ENCODE measurements around the gene NTM.

- TF ChIP-seq CTCF (conservative IDR thresholded peaks at IDR 0.05) (no peak), ZFX (IDR thresholded peaks at IDR 0.05) (no peak)
These were observed 941.3 kb downstream of the NTM start for GRCh38 chr11:132311703-132312102.

Measured in C4-2B (cell line).